HG03575 (cell line): ENCODE data around the gene EYS.
"Not testable (repeated sequence)": the region's sequence is repeated elsewhere in the genome, so short reads cannot be mapped to it uniquely, and the experiment has no call there.

Source experiments
- ATAC-seq: cut with Tn5 transposase; IDR thresholded peaks from one replicate; pipeline ENCODE4 v1.9.1; 2021; ENCODE audit not compliant: unreplicated experiment, insufficient number of reproducible peaks, low FRiP score; ENCODE audit errors: extremely low read depth

Gene EYS

GRCh38 chr6:65052626-65053025 is 654.4 kb downstream of the EYS start:
- ATAC-seq, result no peak

GRCh38 chr6:65045801-65046200 is 661.2 kb downstream of the EYS start:
- ATAC-seq, result no peak

- no peak for ATAC-seq
These were observed 693.0 kb downstream of the EYS start for GRCh38 chr6:65014006-65014405.

DNA sequence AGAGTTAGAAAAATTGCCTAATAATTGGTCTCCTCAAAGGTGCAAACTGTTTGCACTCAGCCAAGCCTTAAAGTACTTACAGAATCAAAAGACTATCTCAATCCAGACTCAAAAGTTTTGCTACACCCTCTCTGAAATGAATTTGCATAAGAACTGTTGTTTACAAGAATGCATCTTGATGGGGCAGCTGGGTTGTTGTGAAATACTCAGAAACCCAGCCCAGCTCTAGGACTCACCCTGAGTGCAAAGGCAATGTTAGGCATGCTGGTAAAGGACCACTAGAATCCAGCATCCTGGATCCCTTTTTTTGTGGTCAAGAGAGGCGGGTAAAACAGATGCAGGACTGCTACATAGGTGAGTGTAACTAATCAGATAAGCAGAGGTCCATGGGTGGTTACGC is 700.2 kb downstream of the EYS start:
- no peak for ATAC-seq

- no peak for ATAC-seq
These were observed 702.7 kb downstream of the EYS start for GRCh38 chr6:65004283-65004682.

GRCh38 chr6:65002882-65003281 is 704.1 kb downstream of the EYS start:
- not testable (repeated sequence) for ATAC-seq

- ATAC-seq, result no peak
These were observed 706.2 kb downstream of the EYS start for GRCh38 chr6:65000815-65001214.

- ATAC-seq, result no peak
These were observed 708.8 kb downstream of the EYS start for GRCh38 chr6:64998204-64998603.

GRCh38 chr6:64996301-64996700 is 710.7 kb downstream of the EYS start:
- no peak for ATAC-seq

DNA sequence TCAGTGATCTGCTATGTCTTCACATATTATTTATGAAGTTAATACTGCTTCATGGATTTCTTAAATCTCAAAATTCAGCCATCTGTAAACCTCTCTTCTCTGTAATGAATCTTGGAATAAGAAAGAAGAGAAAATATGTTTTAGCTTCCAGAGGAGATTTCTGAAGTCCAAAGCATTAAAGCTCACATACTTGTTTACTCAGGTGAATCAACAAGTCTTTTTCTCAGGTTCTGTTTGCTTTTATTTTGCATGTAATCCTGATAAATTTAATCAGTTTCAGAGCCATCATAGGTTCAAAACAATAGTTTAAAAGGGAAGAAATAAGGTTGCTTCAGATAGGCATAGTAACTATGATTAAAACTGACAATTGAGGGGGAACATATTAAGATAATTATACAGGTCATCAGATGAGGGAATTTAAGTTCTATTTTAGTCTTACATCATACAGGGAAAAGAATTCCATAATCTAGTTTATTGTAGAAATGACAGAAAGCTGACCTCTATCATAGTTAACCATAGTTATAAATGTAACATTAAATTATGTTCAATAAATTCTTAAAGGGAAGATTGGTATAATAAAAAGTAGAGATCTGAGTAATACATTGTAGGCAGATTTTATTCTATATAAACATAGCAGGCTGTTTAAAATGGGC is 716.2 kb downstream of the EYS start:
- ATAC-seq, result no peak

DNA sequence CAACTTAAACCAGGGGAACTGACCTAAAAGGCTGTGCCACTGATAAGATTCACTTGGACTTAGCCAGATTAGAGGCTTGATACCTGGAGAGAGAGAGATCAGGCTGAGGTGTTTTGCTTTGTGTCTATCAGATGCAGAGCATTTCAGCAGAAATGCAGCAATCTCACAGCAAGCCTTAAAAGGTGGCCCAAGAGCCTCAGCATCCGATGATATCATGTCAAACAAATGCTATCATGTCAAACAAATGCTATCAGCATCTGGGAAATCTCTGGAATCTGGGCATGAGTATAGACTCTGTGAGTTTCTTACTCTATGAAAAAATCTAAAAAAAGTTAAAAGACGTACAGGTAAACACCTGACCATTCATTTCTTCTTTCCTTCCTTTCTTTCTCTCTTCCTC is 718.9 kb downstream of the EYS start:
- no peak for ATAC-seq

GRCh38 chr6:64987066-64987465 is 720.0 kb downstream of the EYS start:
- no peak for ATAC-seq

- no peak for ATAC-seq
These were observed 721.3 kb downstream of the EYS start for GRCh38 chr6:64985726-64986125.

GRCh38 chr6:64984948-64985347 is 722.1 kb downstream of the EYS start:
- ATAC-seq, result no peak

- no peak for ATAC-seq
These were observed 723.9 kb downstream of the EYS start for GRCh38 chr6:64983089-64983488.

DNA sequence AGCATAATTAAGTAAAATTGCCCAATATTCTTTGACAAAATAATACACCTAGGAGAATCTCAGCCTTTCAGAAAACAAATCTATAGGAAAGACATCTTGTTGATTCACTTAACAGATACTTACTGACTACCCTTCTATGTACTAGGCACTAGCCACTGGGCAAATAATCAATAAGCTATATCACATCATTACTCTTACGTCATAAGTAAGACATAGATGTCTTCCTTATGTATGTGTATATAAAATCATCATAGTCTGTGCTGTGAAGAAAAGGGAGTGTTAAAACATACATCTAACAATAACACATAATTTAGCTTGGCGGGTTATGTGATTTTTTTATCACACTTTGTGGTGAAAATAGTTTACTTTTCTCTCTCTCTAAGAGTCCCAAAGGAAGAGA is 733.9 kb downstream of the EYS start:
- no peak for ATAC-seq

- no peak for ATAC-seq
These were observed 737.9 kb downstream of the EYS start for GRCh38 chr6:64969139-64969538.

GRCh38 chr6:64955435-64955848 is 751.6 kb downstream of the EYS start:
- no peak for ATAC-seq

DNA sequence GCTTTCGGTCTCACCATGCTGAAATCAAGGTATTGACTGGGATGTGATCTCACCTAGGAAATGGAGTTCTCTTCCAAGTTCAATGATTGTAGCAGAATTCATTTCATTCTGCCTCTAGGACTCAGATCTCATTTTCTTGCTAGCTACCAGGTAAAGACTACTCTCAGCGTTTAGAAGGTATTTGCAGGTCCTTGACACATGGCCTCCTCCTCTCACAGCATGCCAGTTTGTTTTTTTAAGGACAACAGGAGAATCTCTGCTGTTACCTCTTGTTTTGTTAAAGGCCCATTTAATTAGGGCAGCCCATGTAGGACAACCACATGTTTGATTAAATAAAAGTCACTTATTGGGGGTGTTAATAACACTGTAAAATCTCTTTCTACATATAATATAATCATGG is 757.8 kb downstream of the EYS start:
- ATAC-seq, result no peak

- no peak for ATAC-seq
These were observed 758.8 kb downstream of the EYS start for GRCh38 chr6:64948261-64948660.

DNA sequence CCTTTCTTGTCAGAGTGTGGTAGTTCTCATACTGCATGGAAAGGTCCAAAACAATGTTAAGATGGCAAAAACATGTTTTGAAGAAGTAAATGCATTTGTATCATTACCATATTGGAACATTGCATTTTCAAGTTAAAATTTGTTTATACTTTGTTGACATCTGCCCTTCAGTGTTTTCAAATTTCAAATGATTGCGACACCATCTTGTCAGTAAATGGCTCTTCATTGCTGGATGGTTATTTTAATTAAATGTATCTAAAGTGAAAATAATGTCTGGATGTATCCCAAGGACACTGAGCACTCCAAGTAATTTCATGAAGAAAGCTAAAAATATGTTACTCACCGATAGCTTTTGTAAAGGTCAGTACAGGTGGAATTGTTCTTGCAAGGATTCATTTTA is 761.6 kb downstream of the EYS start:
- no peak for ATAC-seq
